Esophagus squamous epithelium (tissue), 5 donors: ENCODE results near the gene TUBE1. TPM values are rescaled to one million over a fixed set of nuclear protein-coding genes. Genes with fewer than 3 reads are reported as not detected.
"Not testable (repeated sequence)": the region's sequence is repeated elsewhere in the genome, so short reads cannot be mapped to it uniquely, and the experiment has no call there.

Experiments
- DNase-seq: peaks from one replicate; lab custom pipeline; 2025; lab: John Stamatoyannopoulos, UW
- H3K27ac ChIP-seq, 4 donors: fragments of 200-600 bp; sonication (generic); one replicate each; pipeline ENCODE4 v1.5.1; 2016 to 2019; ENCODE audit warnings: mild to moderate bottlenecking in 1 of 4
- H3K27me3 ChIP-seq, 4 donors: fragments of 200-600 bp; sonication (generic); 1 replicate in 3 of 4; 2 replicates in 1 of 4; pipeline versions ENCODE4 v1.5.1 to v1.6.0; 2017 to 2021; ENCODE audit warnings: antibody characterized with exemption in 1 of 4
- H3K36me3 ChIP-seq, 3 donors: fragments of 200-600 bp; sonication (generic); one replicate each; pipeline ENCODE4 v1.5.1; 2016 to 2019
- H3K4me1 ChIP-seq, 3 donors: fragments of 200-600 bp; sonication (generic); one replicate each; pipeline ENCODE4 v1.5.1; 2017 to 2019
- H3K4me3 ChIP-seq, 4 donors: fragments of 200-600 bp; sonication (generic); 1 replicate in 3 of 4; 2 replicates in 1 of 4; pipeline ENCODE4 v1.5.1; 2016 to 2019; ENCODE audit warnings: mild to moderate bottlenecking in 2 of 4, moderate library complexity in 1 of 4
- H3K9me3 ChIP-seq, 3 donors: fragments of 200-600 bp; sonication (generic); one replicate each; pipeline ENCODE4 v1.5.1; 2016 to 2019
- POLR2A ChIP-seq, 4 donors: fragments of 450-650 bp; IDR thresholded peaks; one replicate each; pipeline ENCODE4 v1.6.1; 2017; ENCODE audit warnings: antibody characterized with exemption in 4 of 4, mild to moderate bottlenecking in 4 of 4, moderate library complexity in 3 of 4
- WGBS, 2 donors: methylation state at CpG; one replicate each; pipeline ENCODE4 v1.1.5; 2018; 5-methylcytosine and 5-hydroxymethylcytosine counted together
- intact Hi-C: fragments of 100-400 bp; cut with DNase I; formaldehyde crosslinking; loops from one replicate; pipeline ENCODE4 v1.15.0; 2022
- total RNA-seq, 4 donors: library from RNA; depleted of rRNA; stranded (reverse); fragments of >200 nt; gene quantifications; one replicate each; pipeline ENCODE4 v1.1.0, GENCODE V29; 2016
- TF ChIP-seq, protein P1 (sequence below), 6 experiments: fragments of 450-650 bp in 4 of 6; fragments of 200-600 bp in 2 of 6; sonication (generic) in 2 of 6; IDR thresholded peaks; one replicate each; pipeline ENCODE4 v1.5.1; 2016 to 2019; ENCODE audit warnings: antibody characterized with exemption in 6 of 6, mild to moderate bottlenecking in 4 of 6, moderate library complexity in 4 of 6
- donor health status: DM: yes; HTN: yes; CAD: no.

TUBE1 gene
- total RNA-seq, 4 donors from 2014 or later: 9.7 to 28.4 (median 12.9) TPM

DNA sequence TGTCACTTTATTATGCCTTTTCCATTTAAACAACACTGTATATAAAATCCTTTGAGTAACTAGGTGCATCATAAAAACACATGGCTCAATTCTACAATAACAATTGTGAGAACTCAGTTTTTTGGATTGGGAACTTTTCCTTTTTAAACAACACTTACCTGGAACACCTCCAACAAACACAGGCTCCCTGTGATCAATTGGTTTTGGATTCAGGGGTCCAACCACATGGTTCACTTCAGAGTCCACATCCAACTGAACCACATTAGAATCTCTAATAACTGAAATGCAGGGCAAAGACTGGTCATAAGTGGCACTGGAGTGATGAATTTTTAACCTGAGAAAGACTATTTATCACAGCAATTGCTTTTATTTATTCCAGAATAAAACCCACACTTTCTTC lies 26.6 kb upstream of the TUBE1 start:
- Histone ChIP-seq H3K27me3 (no peaks in the 10 kb centered on the region), H3K36me3 (peaks cover 0 to 67% (median 0%) of the 10 kb centered on the region in 3 donors), H3K4me1 (no peaks in the 10 kb centered on the region), H3K27ac (no peak overlapping the region), H3K9me3 (no peaks in the 10 kb centered on the region), H3K4me3 (no peak overlapping the region)
- no peak for DNase-seq
- intact Hi-C loops: no loop called here
- TF ChIP-seq, protein P1, sequence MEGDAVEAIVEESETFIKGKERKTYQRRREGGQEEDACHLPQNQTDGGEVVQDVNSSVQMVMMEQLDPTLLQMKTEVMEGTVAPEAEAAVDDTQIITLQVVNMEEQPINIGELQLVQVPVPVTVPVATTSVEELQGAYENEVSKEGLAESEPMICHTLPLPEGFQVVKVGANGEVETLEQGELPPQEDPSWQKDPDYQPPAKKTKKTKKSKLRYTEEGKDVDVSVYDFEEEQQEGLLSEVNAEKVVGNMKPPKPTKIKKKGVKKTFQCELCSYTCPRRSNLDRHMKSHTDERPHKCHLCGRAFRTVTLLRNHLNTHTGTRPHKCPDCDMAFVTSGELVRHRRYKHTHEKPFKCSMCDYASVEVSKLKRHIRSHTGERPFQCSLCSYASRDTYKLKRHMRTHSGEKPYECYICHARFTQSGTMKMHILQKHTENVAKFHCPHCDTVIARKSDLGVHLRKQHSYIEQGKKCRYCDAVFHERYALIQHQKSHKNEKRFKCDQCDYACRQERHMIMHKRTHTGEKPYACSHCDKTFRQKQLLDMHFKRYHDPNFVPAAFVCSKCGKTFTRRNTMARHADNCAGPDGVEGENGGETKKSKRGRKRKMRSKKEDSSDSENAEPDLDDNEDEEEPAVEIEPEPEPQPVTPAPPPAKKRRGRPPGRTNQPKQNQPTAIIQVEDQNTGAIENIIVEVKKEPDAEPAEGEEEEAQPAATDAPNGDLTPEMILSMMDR (IDR thresholded peaks at IDR 0.05): no peak
- no peak for TF ChIP-seq POLR2A (IDR thresholded peaks at IDR 0.05)

DNA sequence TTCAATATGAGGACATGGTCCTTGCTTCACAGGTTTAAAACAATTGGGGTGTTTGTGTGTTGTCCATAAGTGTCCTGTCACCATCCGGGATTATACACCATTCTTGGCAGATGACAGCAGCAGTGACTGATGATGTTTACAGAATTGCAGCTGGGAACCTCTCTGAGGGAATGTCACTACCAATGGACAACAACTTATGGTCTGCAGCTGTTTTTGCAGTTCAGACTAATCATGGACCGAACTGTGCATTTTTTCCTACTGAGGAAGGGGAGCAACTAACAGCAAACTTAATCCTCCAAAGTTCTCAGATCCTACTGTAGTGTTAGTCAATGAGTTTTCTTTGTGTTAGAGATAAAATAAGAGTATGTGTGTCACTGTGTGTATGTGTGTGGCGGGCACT lies 26.1 kb upstream of the TUBE1 start:
- Histone ChIP-seq H3K9me3 (no peaks in the 10 kb centered on the region), H3K36me3 (peaks cover 0 to 62% (median 0%) of the 10 kb centered on the region in 3 donors), H3K4me1 (no peaks in the 10 kb centered on the region), H3K27ac (no peak overlapping the region), H3K4me3 (no peak overlapping the region), H3K27me3 (no peaks in the 10 kb centered on the region)
- intact Hi-C loops: no loop called here
- TF ChIP-seq, protein P1 (IDR thresholded peaks at IDR 0.05): no peak
- TF ChIP-seq POLR2A (IDR thresholded peaks at IDR 0.05): no peak
- no peak for DNase-seq
- WGBS, 2 donors: 60 to 74% methylated on average over 3 of the region's 3 CpGs

DNA sequence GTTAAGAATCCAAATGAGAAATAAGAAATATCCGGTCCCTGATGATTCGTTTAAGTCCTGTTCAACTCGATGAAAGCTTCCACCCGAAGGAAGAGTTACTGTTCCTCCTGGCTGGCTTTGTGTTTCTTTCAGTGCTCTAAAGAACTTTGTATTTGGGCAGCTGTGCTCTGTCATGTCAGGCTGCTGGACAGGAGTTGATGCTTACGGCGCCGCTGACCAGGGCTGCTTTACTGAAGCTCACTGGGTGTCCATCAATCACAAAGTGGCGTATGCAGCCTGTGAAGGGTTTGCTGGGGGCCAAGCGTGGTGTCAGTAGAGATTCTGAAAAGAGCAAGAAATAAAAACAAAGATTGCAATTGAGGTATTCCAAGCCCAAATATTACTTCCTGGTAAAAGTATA lies 22.0 kb upstream of the TUBE1 start:
- intact Hi-C loops: no loop called here
- no peaks in the 10 kb centered on the region for H3K4me1 ChIP-seq
- no peaks in the 10 kb centered on the region for H3K9me3 ChIP-seq
- 57 to 68% methylated on average over 9 of the region's 9 CpGs for WGBS, 2 donors
- no peak overlapping the region for H3K4me3 ChIP-seq
- peaks cover 0 to 42% (median 0%) of the 10 kb centered on the region in 3 donors for H3K36me3 ChIP-seq
- DNase-seq: no peak
- H3K27me3 ChIP-seq: no peaks in the 10 kb centered on the region
- no peak overlapping the region for H3K27ac ChIP-seq
- TF ChIP-seq POLR2A (IDR thresholded peaks at IDR 0.05): no peak
- TF ChIP-seq, protein P1 (IDR thresholded peaks at IDR 0.05): no peak

DNA sequence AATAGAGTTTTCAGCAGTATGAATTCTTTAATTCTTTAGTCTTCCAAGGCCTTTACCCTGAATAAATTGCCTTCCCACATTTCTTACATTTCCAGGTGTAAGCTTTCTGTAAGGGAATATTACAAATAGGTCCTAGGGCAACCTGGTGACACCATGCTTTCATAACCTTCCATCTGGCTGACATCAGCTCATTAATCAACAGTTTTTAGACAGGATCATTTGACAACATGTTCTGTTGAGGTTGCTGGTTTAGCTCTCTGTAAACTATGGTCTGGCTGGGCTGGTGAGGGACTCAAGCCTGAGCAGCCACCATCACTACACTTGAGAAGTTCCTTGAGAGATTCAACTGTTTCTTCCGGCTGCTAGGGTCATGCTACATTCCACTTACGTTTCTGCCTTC lies 19.3 kb upstream of the TUBE1 start:
- H3K27me3 ChIP-seq: no peaks in the 10 kb centered on the region
- H3K4me1 ChIP-seq: no peaks in the 10 kb centered on the region
- no peak overlapping the region for H3K27ac ChIP-seq
- WGBS, 2 donors: 55 to 57% methylated on average over 2 of the region's 2 CpGs
- peaks cover 0 to 28% (median 0%) of the 10 kb centered on the region in 3 donors for H3K36me3 ChIP-seq
- TF ChIP-seq, protein P1 (IDR thresholded peaks at IDR 0.05): no peak
- TF ChIP-seq POLR2A (IDR thresholded peaks at IDR 0.05): no peak
- no peak for DNase-seq
- H3K9me3 ChIP-seq: no peaks in the 10 kb centered on the region
- intact Hi-C loops: no loop called here
- no peak overlapping the region for H3K4me3 ChIP-seq

DNA sequence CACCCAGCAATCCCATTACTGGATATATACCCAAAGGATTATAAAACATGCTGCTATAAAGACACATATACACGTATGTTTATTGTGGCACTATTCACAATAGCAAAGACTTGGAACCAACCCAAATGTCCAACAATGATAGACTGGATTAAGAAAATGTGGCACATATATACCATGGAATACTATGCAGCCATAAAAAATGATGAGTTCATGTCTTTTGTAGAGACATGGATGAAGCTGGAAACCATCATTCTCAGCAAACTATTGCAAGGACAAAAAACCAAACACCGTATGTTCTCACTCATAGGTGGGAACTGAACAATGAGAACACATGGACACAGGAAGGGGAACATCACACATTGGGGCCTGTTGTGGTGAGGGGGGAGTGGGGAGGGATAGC lies 18.7 kb upstream of the TUBE1 start:
- DNase-seq, H3K9me3 ChIP-seq, H3K27me3 ChIP-seq, H3K4me3 ChIP-seq, intact Hi-C loops, H3K4me1 ChIP-seq, H3K27ac ChIP-seq: not testable (repeated sequence)
- H3K36me3 ChIP-seq: peaks cover 0 to 32% (median 0%) of the 10 kb centered on the region in 3 donors
- 71 to 80% methylated on average over 1 of the region's 2 CpGs for WGBS, 2 donors

DNA sequence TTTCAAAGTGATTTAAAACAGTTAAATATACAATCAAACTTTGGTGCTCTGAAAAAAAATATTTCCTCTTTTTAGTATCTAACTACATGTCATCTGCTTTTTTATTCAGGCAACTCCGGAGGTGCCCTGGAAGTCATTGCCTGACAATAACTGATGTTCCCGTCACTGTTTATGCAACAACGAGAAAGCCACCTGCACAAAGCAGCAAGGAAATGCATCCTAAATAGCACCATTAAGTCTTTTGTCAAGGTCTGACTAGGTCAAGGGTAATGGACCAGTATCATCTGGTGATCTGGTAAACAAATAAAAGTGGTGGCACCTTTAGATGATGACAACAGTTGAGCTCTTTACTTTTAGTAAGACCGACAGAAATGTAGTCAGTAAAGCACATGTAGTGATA lies 13.3 kb upstream of the TUBE1 start:
- no peak overlapping the region for H3K27ac ChIP-seq
- intact Hi-C loops: no loop called here
- WGBS, 2 donors: 82 to 84% methylated on average over 4 of the region's 4 CpGs
- TF ChIP-seq, protein P1 (IDR thresholded peaks at IDR 0.05): no peak
- TF ChIP-seq POLR2A (IDR thresholded peaks at IDR 0.05): no peak
- H3K9me3 ChIP-seq: no peaks in the 10 kb centered on the region
- no peaks in the 10 kb centered on the region for H3K27me3 ChIP-seq
- DNase-seq: no peak
- H3K4me1 ChIP-seq: no peaks in the 10 kb centered on the region
- peaks cover 0 to 17% (median 0%) of the 10 kb centered on the region in 3 donors for H3K36me3 ChIP-seq
- H3K4me3 ChIP-seq: no peak overlapping the region
